Activated T-cell treated with anti-CD3 and anti-CD28 coated beads for 48 hours (primary cell): ENCODE measurements around the gene KLHL5.
"Not testable (repeated sequence)": the region's sequence is repeated elsewhere in the genome, so short reads cannot be mapped to it uniquely, and the experiment has no call there.

Source experiments
- DNase-seq: peaks from one replicate; pipeline ENCODE4 v3.0.0-alpha.2; 2020; ENCODE audit warnings: low read depth

The KLHL5 gene, protein sequence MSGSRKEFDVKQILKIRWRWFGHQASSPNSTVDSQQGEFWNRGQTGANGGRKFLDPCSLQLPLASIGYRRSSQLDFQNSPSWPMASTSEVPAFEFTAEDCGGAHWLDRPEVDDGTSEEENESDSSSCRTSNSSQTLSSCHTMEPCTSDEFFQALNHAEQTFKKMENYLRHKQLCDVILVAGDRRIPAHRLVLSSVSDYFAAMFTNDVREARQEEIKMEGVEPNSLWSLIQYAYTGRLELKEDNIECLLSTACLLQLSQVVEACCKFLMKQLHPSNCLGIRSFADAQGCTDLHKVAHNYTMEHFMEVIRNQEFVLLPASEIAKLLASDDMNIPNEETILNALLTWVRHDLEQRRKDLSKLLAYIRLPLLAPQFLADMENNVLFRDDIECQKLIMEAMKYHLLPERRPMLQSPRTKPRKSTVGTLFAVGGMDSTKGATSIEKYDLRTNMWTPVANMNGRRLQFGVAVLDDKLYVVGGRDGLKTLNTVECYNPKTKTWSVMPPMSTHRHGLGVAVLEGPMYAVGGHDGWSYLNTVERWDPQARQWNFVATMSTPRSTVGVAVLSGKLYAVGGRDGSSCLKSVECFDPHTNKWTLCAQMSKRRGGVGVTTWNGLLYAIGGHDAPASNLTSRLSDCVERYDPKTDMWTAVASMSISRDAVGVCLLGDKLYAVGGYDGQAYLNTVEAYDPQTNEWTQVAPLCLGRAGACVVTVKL

DNA sequence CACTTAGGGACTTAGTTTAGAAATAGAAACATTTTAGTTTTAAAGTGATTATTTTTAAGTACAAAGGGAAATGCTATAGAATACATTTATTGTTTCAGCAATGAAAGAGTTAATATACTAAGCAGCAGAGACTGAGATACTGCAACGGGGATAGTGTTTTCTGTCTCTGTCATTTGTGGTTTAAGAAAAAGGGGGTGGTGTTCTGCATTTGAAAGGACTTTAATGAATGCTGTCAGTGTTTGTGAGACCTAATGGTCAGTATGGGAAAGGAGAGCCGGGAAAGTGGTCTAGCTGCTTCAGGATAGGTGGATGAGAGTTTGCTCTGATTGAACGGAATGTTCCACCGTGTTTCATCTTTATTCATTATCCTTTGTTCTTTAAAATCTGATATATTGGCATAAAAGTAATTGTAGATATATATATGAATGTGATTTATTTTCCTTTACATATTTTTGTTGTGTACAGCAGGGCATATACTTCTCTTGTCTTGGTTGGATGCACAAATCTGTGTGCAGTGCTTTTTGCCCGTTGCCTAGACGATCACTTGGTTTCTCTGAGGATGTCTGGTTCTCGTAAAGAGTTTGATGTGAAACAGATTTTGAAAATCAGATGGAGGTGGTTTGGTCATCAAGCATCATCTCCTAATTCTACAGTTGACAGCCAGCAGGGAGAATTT is at the start of gene KLHL5:
KLHL5 (plus strand) TSS at position 139 of the 676 bp plus-strand sequence; CDS start at position 560, 421 bp downstream.
- no peak for DNase-seq

DNA sequence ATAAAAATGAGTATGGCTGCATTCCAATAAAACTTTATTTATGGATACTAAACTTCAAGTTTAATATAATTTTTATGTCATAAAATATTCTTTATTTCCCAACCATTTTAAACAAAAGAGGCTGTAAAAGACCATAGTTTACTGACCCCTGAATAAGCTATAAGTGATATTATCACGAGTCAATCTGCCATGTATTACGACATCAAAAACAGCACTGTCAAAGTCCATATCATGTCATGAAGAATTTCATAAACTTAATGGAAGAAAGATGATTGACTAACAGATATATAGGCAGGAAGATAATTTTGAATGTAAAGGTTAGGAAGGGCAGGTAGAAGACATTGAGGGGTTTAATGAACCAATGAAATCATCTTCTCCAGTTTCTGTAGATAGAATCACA is 48.0 kb upstream of the KLHL5 start:
- DNase-seq = no peak

DNA sequence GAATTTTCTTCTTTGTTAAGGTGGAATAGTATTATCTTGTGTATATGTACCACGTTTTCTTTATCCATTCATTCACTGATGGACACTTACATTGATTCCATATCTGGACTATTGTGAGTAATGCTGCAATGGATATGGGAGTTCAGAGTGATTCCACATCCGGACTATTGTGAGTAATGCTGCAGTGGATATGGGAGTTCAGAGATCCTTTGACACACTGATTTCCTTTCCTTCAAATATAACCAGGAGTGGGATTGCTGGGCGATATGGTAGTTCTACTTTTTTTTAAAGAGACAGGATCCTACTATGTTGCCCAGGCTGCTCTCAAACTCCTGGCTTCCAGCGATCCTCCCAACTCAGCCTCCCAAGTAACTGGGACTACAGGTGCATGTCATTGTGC is 41.9 kb upstream of the KLHL5 start:
- no peak for DNase-seq

DNA sequence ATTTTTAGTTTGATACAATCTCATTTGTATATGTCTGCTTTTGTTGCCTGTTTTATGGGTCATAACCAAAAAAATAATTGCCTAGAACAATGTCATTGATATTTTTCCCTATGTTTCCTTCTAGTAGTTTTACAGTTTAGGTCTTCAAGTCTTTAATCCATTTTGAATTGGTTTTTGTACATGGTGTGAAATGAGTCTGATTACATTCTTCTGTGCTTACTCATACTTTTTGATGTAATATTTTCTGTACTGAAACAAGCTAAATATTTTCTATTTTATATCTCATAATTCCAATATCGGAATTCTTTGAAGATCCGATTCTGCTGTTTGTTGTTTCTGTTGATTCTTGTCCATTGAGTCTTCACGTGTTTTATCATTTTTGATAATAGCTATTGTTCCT is 40.4 kb upstream of the KLHL5 start:
- no peak for DNase-seq

DNA sequence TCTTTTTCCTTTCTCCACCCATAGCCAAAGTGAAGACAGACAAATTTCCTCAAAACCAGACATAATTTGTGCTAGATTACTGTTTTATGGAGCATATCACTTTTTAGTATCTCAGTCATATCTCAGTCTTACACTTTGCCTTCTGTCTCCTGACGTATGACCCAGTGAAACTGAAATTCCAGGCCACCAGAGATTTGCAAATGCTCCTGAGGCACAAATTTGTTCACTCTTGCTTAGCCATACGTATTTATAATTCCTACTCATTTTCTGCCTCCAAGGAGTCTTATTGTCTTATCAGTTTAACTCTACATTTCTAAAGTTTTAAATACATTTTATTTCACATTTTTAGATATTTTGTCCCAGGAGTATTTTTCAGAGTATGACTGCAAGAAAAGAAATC is 39.8 kb upstream of the KLHL5 start:
- no peak for DNase-seq

DNA sequence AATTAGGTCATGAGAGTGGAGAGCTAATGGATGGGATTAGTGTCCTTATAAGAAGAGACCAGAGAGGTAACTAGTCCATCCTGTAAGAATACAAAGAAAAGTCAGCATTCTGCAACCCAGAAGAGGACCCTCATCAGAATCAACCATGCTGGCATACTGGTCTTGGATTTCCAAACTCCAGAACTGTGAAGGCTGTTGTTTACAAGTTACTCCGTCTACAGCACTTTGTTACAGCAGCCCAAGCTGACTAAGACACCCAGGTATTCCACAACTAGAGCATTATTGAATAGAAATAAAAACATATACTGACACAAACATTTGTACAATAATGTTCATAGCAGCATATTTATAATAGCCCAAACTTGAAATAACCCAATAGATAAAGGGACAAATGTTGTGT is 39.0 kb upstream of the KLHL5 start:
- no peak for DNase-seq

DNA sequence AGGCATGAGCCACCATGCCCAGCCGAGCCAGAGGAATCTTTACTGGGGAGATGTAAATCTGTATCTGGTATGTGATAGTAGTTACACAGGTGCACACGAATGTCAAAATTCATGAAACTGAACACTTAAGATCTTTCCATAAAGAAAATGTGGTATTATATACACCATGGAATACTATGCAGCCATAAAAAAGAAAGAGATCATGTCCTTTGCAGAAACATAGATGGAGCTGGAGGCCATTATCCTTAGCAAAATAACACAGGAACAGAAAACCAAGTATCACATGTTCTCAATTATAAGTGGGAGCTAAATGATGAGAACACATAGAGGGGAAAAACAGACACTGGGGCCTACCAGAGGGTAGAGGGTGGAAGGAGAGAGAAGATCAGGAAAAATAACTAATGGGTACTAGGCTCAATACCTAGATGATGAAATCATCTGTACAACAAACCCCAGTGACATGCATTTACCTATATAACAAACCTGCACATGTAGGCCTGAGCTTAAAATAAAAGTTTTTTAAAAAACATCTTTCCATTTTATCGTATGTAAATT is 37.6 kb upstream of the KLHL5 start:
- DNase-seq = no peak

DNA sequence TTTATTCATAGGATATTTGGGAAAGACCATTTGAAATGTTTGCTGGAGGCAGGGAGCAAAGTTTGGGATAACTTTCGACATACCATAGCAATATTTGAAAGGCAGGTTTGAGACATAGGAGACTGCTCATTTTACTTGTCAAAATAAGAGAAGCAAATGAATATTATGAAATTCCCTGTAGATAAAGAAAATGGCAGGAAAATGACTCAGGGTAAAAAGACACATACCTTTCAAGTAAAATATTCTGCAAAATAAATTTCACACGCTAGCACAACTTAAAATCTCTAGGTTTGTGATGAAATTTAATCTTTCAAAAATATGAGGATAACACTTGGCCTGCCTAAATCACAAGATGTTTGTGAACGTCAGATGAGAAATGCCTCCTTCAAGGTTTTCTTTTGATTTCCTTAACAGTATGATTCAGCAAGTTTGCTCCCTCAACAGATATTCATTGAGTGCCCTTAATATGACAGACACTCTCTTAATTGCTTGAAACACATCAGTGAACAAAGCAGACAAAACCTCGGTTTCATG is 36.4 kb upstream of the KLHL5 start:
- DNase-seq = no peak

DNA sequence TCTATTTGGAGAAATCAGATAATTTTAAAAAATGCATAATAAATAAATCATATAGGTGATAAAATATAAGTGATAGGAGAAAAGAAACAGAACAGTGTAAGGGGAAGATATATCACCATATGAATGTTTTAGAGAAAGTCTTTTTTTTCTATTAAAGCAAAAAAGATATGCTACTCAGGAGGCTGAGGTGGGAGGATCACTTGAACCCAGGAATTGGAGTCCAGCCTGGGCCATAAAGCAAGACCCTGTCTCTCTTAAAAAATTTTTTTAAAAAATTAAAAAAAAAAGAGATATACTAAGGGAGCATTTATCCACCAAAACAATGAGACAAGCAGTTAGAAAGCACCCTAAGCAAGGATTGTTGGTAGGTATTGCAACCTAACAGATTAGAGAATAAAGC is 35.9 kb upstream of the KLHL5 start:
- no peak for DNase-seq

DNA sequence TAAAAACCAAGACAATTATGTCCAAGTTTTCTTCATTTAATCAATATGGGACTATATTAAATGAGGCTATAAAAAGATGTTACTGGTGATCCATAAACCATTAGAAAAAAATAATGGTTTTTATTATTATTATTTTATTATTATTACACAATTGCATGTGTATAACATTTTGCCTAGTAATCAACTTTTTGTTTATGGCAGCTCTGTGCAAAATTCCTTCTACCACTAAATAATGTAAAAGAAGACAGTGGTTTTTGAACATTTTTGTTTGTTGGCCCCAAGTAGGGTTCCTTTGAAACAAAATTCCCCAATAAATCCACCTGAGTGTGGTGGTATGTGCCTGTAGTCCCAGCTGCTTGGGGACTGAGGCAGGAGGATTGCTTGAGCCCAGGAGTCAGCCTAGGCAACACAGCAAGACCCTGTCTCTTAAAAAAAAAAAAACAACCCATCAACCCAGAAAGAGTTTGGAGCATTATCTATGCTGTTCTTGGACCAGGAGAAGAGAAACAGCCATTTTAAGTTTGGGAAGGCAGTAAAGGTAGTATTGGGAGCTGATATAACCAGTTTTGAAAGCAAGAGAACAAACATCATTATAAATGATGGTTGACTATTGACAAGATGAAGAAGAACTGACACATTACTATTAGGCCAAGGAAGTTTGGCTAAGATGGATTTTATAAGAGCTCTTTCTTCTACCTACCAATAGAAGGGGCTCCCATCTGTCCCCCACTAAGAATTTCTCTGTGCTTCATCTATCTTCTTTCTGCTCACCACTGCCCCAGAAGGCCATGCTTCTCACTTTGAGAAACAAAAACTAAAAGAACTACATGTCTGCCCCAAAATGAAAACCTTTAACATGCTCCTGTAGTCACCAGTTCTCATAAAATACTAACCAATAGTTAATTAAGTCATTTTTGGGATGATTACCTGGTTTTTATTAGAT is 32.0 kb upstream of the KLHL5 start:
- no peak for DNase-seq

DNA sequence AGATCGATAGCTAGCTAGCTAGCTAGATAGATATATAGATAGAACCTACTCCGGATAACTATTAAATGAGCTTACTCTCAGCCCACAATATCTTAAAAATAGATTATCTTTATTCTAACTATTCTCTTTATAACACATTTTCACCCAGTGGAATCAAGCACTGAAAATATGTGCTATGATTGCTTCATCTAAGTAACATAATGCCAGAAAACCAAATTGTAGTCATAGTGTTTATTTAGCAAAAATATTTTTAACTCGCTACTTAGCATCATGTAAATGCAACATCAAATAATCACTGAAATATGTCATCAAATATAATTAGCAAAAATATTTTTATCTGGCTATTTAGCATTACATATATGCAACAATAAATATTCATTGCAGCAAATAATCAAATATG is 31.3 kb upstream of the KLHL5 start:
- DNase-seq = no peak

DNA sequence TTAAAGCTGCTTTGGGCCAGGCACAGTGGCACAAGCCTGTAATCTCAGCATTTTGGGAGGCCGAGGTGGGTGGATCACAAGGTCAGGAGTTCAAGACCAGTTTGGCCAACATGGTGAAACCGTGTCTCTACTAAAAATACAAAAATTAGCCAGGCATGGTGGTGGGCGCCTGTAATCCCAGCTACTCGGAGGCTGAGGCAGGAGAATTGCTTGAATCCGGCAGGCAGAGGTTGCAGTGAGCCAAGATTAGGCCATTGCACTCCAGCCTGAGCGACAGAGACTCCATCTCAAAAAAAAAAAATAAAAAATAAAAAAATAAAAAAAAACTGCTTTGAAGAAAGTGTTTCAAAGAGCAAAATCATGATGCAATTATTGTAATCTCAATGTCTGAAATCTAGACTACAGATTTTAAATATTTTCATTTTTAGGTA is 30.4 kb upstream of the KLHL5 start:
- not testable (repeated sequence) for DNase-seq

DNA sequence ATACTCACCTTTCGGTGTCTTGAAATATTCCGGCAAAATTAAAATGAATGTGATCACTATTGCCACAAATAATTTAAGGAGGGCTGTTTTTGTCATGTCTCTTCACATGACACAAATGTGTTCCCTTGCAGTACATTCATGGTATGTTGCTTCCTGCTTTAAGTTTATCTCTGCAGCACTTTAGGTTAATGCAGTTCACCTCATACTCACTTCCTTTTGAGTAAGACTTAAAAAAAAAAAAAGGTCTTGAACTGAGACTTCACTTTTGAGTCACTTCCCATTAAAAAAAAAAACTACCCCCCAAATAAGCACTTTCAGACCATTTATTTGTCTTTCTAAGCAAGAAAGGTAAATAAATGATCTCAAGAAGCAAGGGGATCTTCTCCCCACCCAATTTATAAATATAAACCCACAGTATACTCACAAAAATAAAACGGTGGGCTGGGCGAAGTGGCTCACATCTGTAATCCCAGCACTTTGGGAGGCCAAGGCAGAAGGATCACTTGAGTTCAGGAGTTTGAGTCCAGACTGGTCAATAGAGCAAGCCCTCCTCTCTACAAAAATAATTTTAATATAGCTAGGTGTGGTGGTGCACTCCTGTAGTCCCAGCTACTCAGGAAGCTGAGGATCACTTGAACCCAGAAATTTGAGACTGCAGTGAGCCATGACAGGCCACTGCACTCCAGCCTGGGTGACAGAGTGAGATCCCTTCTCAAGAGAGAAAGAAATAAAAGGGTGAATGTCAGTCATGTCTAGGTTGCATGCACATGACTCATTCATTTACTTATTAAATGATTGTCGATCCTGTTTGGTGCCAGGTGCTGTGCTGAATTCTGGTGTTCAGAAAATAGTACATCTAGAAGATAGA is 29.6 kb upstream of the KLHL5 start, which contains the start of gene TMEM156:
TMEM156 (minus strand) TSS at position 192 of the 868 bp plus-strand sequence; CDS start at position 96, 96 bp downstream.
- DNase-seq = peak; percentile 26

DNA sequence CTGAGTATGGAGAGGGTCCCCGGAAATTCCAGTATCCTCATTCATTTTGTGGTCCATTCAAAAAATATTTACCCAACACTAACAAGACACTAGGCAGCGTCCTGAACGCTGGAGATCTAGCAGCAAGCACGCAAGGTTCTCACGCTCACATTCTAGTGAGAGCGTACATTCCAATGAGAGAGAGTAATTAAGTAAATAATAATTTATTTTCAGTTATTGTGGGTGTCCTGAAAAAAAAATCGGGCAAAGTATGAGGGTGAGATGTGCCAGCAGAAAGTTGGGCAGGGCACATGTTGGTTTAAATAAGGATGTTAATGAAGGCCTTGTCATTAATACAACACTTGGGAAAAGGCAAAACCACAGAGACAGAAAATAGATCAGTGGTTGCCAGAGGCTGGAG is 25.9 kb upstream of the KLHL5 start:
- no peak for DNase-seq

DNA sequence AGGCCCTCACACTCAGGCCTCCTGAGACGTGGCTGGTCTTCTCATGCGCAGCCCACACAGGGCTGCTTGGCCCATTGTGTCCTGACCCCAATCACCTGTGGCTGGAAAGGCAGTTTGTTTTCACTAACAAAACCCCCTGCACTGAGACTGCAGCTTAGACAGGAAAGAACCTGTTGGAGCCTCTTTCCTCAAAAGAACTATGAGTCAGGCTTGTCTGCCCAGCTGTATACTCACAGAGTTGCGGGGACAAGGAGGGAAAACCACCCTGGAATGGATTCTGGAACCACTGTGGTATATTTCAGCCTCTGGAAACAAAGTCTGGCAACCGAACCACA is 24.6 kb upstream of the KLHL5 start:
- DNase-seq = no peak

DNA sequence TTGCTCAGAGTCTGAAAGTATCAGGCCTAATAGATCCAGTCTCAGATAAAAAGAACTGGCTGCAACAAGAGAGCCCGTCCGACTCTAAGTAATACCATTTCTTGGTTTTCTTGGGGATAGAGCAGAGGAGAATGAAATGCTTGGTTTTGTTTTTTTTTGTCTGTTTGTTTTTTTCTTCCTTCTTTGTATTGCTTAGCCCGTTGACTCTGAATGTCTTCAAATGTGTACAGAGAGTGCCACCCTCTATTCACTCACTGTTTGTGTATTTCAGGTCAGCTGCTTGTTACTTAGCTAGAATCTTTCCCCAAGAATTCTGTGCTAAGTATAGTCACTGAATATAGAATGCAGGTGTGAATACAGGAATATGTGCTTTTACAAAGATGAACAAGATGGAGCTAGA is 24.1 kb upstream of the KLHL5 start:
- DNase-seq = no peak

DNA sequence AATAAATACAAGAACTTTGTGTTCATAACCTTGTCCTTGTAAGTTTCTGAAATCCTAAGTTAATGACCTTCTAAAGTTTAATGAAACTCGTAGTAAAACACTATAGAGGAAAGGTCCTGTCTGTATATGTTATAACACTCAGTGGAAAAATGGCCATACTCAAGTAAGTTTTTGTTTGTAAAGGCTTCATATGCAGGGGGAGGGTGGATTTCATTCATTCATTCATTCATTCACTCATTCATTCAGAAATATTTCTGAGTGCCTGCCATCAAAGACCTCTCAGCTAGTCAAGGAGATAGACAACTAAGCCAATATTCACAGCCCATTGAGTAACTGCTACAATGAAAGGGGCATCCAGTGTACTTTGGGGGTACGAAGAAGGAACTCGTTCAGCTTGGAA is 22.9 kb upstream of the KLHL5 start:
- DNase-seq = no peak

DNA sequence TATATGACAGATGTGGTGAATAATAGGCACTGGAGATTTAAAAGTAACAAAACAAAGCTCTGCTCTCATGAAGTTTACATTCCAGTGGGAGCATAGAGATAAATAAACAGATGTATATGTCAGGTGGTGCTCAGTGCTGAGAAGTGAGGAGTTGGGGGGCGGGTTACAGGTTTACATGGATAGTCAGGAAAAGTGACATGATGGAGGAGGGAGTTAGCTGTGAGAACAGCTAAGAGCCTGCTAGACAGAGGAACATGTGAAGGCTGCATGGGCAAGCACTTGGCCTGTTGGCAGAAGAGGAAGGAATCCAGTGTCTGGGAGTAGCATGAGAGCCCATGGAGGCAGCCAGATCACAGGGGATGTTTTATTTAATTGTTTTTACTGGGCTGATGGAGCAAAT is 19.7 kb upstream of the KLHL5 start:
- no peak for DNase-seq

DNA sequence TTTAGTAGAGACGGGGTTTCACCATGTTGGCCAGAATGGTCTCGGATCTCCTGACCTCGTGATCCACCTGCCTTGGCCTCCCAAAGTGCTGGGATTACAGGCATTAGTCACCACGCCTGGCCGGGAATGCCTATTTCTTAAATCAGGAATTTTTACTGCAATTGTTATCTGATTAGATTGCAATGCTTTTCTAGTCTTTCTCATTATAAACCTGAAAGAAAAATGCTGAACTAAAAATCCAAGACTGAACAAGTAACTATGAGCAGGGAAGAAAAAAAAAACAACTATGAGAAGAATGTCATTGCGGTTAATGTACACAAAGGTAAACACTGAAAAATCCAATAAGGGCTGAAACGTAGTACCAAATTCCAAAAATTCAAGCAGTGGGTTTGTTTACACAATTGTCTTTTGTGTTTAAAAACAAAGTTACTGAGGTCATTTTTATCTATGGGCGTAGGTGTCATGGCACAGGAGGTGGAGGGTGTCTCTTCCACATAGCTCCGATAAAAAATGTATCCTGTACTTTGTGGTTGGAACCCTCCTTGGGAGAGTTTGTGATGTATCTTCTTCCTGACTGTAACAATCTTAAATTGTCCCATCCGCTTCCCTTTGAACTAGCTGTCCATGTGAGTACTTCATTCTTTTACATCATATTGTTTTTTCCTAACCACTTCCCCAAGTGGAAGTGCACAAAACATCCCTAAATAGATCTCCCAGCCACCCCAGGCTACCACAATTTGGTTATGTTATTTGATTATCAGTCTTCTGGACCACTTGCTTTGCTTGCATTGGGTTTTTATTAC is 18.8 kb upstream of the KLHL5 start:
- no peak for DNase-seq
